ENCODE results near the gene FBXW12.
"Not testable (repeated sequence)": the region's sequence is repeated elsewhere in the genome, so short reads cannot be mapped to it uniquely, and the experiment has no call there.

FBXW12 gene

GRCh38 chr3:48371651-48372376 lies at the start of gene FBXW12:
Gene FBXW12 (plus strand): TSS chr3:48372219. CDS start chr3:48372768, 549 bp downstream.
- DNase-seq = no peak

DNA sequence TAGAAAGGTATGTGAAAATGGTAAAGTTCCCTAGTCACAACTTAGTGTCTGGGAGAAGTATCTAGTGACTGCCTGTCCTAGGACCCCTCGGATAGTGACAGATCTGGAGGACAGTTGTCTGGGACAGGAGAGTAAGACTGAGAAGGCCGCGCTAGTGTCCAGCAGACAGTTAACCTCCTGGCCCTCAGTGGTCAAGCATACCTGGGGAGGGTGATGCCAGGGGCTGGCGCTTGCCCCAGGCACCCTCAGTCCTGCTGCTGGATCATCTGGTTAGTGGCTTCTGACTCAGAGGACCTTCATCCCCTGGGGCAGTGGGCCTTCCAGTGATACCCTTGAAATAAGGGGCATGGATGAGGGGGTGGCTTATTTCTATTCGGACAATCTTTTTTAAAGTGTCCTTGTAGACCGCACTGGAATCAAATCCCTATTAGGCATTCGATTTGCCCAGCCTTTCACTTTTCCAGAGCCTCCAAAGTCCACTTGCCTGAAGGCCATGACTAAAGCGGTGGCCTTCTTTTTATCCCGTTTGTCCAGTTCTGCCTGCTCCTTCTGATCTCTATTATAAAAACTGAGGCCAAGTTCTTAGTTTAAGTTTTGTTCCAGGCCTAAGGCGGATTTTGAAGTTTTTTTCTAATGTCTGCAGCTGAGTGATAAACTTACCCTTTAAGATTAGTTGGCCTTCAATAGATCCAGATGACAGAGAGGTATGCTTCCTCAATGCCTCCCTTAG lies 40.1 kb upstream of the FBXW12 start:
- DNase-seq = not testable (repeated sequence)

GRCh38 chr3:48333346-48334245 lies 38.4 kb upstream of the FBXW12 start, which contains the start of gene SPINK8:
Gene SPINK8 (minus strand): TSS chr3:48333661. CDS start chr3:48328341, 5,320 bp downstream.
- DNase-seq = not testable (repeated sequence)

GRCh38 chr3:48334605-48335004 lies 37.4 kb upstream of the FBXW12 start:
- no peak for DNase-seq

GRCh38 chr3:48335286-48335685 lies 36.7 kb upstream of the FBXW12 start:
- DNase-seq = not testable (repeated sequence)

DNA sequence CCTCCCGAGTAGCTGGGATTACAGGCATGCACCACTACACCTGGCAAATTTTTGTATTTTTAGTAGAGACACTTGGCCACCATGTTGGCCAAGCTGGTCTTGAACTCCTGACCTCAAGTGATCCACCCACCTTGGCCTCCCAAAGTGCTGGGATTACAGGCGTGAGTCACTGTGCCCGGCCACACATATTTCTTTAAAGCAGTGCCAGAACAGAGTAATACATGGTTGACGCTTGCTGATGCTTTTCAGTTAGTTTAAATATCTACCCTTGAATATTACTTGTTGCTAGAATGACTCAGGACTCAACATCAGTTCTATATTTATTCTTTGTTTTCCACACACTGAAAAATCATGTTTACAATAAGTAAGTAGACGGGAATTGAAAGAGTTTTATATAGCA lies 34.5 kb upstream of the FBXW12 start:
- not testable (repeated sequence) for DNase-seq

- DNase-seq = no peak
These were observed 33.4 kb upstream of the FBXW12 start for GRCh38 chr3:48338635-48339034.

DNA sequence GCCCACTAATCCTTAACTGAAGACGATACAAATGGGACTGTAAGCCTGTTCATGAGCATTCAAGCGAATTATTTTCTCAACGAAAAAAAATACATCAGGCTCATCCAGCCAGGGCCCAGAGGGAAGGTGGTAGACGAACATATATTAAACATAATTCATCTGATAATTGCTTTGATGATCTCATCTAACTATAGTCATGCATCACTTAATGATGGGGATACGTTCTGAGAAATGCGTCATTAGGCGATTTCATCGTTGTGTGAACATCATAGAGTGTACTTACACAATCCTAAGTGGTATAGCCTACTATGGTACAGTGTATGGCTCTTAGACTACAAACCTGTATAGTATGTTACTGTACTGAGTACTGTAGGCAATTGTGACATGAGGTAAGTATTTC lies 28.6 kb upstream of the FBXW12 start:
- DNase-seq = no peak

DNA sequence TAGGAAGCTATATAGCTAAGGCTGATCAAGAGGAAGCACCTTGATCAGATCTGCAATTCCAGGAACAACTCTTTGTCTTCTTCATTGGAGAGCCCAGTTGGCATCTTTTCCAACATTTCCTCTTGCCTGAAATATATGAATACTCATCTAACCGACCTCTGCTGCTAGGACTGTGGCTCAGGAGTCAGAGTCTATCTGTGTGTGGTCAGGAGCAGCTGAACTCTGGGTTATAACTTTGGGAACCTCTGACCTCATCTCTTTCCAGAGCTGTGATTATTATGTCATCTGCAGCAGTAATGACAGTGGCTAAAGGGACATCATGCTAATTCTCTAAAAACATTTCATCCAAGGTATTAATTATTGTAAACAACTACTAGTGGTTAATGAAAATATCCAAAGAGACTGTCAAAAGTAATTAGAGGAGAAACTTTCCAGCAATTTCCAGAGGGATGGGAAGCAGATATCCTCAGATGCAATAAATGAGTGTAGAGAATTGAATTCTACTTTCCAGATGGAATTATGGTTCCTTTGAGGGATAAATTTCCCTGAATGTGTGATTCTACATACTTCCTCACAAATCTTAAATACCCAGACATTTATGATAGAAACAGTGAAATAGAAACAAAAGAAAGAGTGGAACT lies 27.0 kb upstream of the FBXW12 start:
- no peak for DNase-seq

- no peak for DNase-seq
These were observed 26.0 kb upstream of the FBXW12 start for GRCh38 chr3:48345946-48346572.

GRCh38 chr3:48347500-48347899 lies 24.5 kb upstream of the FBXW12 start:
- DNase-seq = no peak

- no peak for DNase-seq
These were observed 19.5 kb upstream of the FBXW12 start for GRCh38 chr3:48352546-48352945.

DNA sequence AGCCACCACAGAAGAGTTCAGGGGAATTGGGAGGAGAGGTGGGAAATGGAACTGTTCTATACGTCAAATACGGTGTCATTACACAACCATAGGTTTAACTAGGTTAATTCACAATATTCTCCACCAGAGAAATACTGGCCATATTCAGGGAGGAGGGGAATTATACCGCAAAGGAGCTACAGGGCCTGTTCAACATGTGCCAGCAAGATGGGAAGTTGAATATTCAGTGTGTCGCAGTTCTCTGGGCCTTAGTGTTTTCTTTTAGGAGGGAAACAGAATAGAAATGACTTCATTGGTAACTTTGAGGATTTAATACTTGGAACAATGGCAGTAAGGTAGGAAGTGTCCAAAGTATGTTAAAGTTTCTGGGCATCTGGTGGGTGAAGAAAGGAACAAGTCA lies 18.0 kb upstream of the FBXW12 start:
- DNase-seq = no peak

DNA sequence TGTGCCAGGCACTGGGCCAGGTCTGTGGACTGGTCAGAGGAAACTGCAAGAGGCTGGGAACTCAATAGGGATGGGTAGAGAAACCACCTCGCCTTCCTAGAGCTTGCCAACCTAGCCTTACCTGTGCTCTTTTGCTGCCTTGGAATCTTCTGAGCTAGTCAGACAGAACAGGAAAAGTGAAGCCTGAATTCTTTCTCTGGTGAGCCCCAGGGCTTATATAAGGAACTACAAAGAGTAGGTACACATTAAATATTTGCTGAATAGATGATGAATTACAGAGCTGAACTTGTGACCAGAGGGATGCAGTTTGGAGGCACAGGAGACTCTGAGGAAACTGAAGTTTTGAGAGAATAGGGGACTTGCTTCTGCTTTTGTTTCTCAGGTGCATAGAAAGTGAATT lies 15.6 kb upstream of the FBXW12 start:
- no peak for DNase-seq

- no peak for DNase-seq
These were observed 10.1 kb upstream of the FBXW12 start for GRCh38 chr3:48361928-48362327.

DNA sequence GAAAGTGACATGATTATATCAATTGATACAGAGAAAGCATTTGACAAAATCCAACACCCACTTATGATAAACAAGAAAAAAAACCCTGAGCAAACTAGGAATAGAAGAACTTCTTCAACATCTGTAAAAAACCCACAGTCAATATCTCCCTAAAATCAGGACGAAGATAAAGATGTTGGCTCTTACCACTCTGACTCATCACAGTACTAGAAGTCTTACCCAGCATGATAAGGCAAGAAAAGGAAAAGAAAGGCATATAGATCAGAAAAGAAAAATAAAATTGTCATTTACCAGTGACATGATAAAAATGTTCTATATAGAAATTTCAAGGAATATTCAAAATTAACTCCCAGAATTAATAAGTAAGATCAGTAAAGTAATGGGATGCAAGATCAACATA lies 7.2 kb upstream of the FBXW12 start:
- DNase-seq = no peak

DNA sequence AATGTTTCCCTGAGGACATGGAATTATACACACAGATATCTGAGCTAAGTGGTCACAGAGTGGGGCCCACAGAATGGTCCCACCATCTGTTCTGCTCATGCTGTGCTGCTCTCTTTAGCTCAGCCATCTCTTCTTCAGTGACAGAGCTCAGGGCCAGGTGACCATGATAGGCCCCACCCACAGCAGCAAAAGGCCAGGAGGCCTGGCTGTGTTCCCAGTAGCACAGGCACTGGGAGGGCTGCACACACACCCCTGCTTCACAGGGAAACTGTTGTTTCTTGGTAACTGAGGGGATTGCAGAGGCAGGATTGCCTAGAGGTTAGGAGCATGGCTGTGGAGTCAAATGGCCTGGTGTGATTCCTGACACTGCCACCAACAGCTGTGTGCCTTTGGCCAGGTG lies 4.8 kb upstream of the FBXW12 start:
- no peak for DNase-seq

- no peak for DNase-seq
These were observed 2.2 kb upstream of the FBXW12 start for GRCh38 chr3:48369693-48370332.

DNA sequence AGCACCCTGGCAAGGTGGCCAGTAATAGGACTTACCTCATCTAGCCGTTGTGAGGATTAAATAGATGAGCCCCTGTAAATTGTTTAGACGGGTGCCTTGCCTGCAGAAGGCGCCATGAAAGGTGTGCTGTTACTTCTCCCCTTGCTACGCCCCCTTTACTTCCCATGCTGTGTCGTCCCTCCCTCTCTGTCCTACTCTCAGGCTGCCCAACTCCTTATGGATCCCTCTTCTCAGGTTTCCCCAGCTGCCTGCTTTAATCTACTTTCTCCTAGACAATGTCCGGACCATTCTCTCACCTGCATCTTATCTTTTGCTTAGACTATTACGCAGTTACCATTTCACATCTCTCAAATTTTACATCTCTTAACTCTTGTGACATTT lies 1.7 kb upstream of the FBXW12 start:
- DNase-seq = no peak

- DNase-seq = no peak
These were observed 355 bp downstream of the FBXW12 start for GRCh38 chr3:48372377-48372770.

DNA sequence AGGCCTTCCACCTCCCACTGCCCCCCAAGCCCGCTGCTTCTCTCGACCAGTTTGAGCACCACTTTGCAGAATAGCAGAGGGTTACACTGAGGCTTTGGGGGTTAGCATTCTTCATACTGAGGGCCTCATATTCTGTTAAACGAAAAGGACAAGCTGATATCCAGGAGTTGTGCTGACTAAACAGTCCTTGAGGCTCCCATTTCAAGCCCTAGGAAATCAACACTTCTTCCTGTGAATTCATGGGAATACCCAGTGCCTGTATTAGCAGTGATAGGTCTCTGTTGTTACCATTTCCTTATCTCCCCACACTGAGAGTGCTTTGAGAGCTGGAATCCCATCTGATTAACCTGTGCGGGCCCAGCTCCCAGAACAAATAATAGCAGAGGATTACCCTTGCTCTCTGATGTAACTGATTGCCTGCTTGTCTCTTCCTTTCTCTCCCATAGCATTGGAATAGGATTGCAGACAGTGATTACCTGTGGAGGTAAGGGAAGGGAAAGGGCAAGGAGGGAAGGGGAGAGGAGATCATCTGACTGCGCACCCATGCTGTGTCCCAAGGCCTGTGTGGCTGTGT lies 930 bp downstream of the FBXW12 start:
- DNase-seq = no peak
